Fibroblast of lung (primary cell): Measurements from ENCODE around the gene RTN4RL2. TPM values are rescaled to one million over a fixed set of nuclear protein-coding genes. Genes with fewer than 3 reads are reported as not detected.

ENCODE experiments used
- DNase-seq, 2 donors: peaks; one replicate each; pipeline versions ENCODE4 v3.0.0 to v3.0.0-alpha.2; 2010; ENCODE audit warnings: low read depth in 2 of 2
- H2AFZ ChIP-seq: 2 replicates; pipeline ENCODE4 v1.5.1; 2012; ENCODE audit warnings: low read length, control low read depth, inconsistent platforms
- H3K27ac ChIP-seq: 2 replicates; pipeline ENCODE4 v1.5.1; 2011; ENCODE audit warnings: low read length, control low read depth; ENCODE audit not compliant: insufficient read depth
- H3K27me3 ChIP-seq: 2 replicates; pipeline ENCODE4 v1.5.1; 2011; ENCODE audit warnings: mild to moderate bottlenecking, low read length; ENCODE audit not compliant: control insufficient read depth, insufficient read depth
- H3K36me3 ChIP-seq: 2 replicates; pipeline ENCODE4 v1.5.1; 2011; ENCODE audit warnings: low read length; ENCODE audit not compliant: control insufficient read depth, insufficient read depth
- H3K4me1 ChIP-seq: 2 replicates; pipeline ENCODE4 v1.5.1; 2011; ENCODE audit warnings: low read length; ENCODE audit not compliant: control insufficient read depth, insufficient read depth; ENCODE audit errors: extremely low read depth
- H3K4me2 ChIP-seq: 2 replicates; pipeline ENCODE4 v1.5.1; 2011; ENCODE audit warnings: low read length, control low read depth; ENCODE audit not compliant: insufficient read depth; ENCODE audit errors: extremely low read depth
- H3K4me3 ChIP-seq, 4 experiments: fragments of 200-600 bp in 1 of 4; sonication (generic) in 1 of 4; replicated peaks in 1 of 4; 2 replicates each; pipeline ENCODE4 v1.5.1; 2011 to 2016; ENCODE audit warnings: low read length in 4 of 4, low read depth in 3 of 4, mild to moderate bottlenecking in 3 of 4, control low read depth in 2 of 4, inconsistent platforms in 1 of 4, mixed read lengths in 1 of 4; ENCODE audit not compliant: insufficient read depth in 1 of 4; ENCODE audit errors: control extremely low read depth in 1 of 4
- H3K79me2 ChIP-seq: 2 replicates; pipeline ENCODE4 v1.5.1; 2012; ENCODE audit warnings: mild to moderate bottlenecking, low read length, inconsistent platforms; ENCODE audit not compliant: control insufficient read depth, insufficient read depth
- H3K9ac ChIP-seq: 2 replicates; pipeline ENCODE4 v1.5.1; 2011; ENCODE audit warnings: mild to moderate bottlenecking, low read length, control low read depth; ENCODE audit not compliant: insufficient read depth
- H3K9me3 ChIP-seq: 2 replicates; pipeline ENCODE4 v1.5.1; 2012; ENCODE audit warnings: low read depth, low read length; ENCODE audit not compliant: control insufficient read depth, insufficient read depth
- H4K20me1 ChIP-seq: 2 replicates; pipeline ENCODE4 v1.5.1; 2011; ENCODE audit warnings: low read length; ENCODE audit not compliant: control insufficient read depth, insufficient read depth; ENCODE audit errors: extremely low read depth
- EZH2 ChIP-seq: IDR thresholded peaks from 2 replicates; pipeline ENCODE4 v1.5.1; 2012; ENCODE audit warnings: low read length, control low read depth, mild to moderate bottlenecking; ENCODE audit errors: missing control alignments
- polyA plus RNA-seq, 2 donors: library from polyadenylated mRNA; depleted of rRNA in 1 of 2; stranded (reverse) in 1 of 2; unstranded in 1 of 2; fragments of >200 nt; gene quantifications; 2 replicates each; pipeline ENCODE4 v1.2.1, GENCODE V29; 2011 to 2012; ENCODE audit warnings: missing spikeins in 1 of 2
- total RNA-seq: library from RNA; depleted of rRNA; stranded (reverse); fragments of >200 nt; gene quantifications from 2 replicates; pipeline ENCODE4 v1.2.1, GENCODE V29; 2014
- TF ChIP-seq, protein P1 (sequence below), 2 donors: IDR thresholded peaks in 1 of 2; conservative IDR thresholded peaks in 1 of 2; 1 replicate in 1 of 2; 2 replicates in 1 of 2; pipeline ENCODE4 v1.5.1; 2011 to 2012; ENCODE audit warnings: low read length in 2 of 2, control low read depth in 1 of 2, inconsistent platforms in 1 of 2, low read depth in 1 of 2, mild to moderate bottlenecking in 1 of 2

The RTN4RL2 gene
- total and polyA plus RNA-seq, 2 donors (not counting 1 experiment from before 2014, with no cell fraction given) = 0.17 to 0.27 TPM

DNA sequence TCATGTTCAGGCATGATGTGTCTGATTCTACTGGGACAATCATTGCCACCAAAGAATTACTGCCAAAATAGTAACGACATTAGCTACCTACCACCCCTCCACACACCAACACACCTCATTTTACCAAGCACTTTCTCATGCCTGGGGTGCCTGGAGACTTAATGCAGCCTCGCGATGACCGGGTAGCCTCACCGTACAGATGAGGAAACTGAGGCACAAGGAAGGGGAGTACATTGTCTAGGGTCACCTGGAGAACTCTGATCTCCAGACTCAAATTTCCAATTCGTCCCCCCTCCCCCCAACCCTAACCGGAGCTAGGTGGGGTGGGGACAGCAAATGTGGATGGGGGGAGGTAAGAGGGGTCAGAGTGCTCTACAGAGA is 2.7 kb upstream of the RTN4RL2 start:
- peak overlapping the region; percentile 56 for H3K4me2 ChIP-seq
- no peaks in the 10 kb centered on the region for H3K79me2 ChIP-seq
- no peak for TF ChIP-seq EZH2
- TF ChIP-seq, protein P1, sequence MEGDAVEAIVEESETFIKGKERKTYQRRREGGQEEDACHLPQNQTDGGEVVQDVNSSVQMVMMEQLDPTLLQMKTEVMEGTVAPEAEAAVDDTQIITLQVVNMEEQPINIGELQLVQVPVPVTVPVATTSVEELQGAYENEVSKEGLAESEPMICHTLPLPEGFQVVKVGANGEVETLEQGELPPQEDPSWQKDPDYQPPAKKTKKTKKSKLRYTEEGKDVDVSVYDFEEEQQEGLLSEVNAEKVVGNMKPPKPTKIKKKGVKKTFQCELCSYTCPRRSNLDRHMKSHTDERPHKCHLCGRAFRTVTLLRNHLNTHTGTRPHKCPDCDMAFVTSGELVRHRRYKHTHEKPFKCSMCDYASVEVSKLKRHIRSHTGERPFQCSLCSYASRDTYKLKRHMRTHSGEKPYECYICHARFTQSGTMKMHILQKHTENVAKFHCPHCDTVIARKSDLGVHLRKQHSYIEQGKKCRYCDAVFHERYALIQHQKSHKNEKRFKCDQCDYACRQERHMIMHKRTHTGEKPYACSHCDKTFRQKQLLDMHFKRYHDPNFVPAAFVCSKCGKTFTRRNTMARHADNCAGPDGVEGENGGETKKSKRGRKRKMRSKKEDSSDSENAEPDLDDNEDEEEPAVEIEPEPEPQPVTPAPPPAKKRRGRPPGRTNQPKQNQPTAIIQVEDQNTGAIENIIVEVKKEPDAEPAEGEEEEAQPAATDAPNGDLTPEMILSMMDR (conservative IDR thresholded peaks at IDR 0.05 in 1 of 2, IDR thresholded peaks at IDR 0.05 in 1 of 2; ENCODE audit: low read depth in 1 of 2, low read length in 2 of 2) = no peak
- H3K27me3 ChIP-seq = peaks cover 18% of the 10 kb centered on the region
- H3K36me3 ChIP-seq = no peaks in the 10 kb centered on the region
- no peak overlapping the region for H3K4me3 ChIP-seq
- H3K27ac ChIP-seq = no peak overlapping the region
- H3K9me3 ChIP-seq = no peaks in the 10 kb centered on the region
- H3K9ac ChIP-seq = no peak overlapping the region
- DNase-seq = no peak
- H2AFZ ChIP-seq = no peak overlapping the region
- H4K20me1 ChIP-seq = no peaks in the 10 kb centered on the region
- H3K4me1 ChIP-seq = no peaks in the 10 kb centered on the region

DNA sequence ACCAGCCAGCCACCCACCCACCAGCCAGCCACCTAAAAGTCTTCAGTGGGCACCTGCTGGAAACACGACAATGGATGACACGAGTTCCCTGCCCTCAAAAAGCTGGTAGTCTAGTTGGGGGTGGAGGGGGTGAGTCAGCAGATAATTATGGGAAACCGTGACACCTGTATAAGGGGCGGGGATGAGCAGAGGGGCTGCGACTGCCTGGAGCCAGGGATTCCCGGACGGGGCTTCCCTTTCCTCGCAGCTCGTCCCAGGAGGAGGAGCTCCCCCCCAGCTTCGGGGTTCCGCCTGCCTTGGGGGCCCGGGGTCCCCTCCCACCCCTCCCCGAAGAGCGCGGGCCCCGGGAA is 2.3 kb upstream of the RTN4RL2 start:
- Histone ChIP-seq H3K36me3 (no peaks in the 10 kb centered on the region), H2AFZ (no peak overlapping the region), H3K4me2 (no peak overlapping the region), H3K4me1 (no peaks in the 10 kb centered on the region), H3K27ac (no peak overlapping the region), H3K79me2 (no peaks in the 10 kb centered on the region), H3K9ac (no peak overlapping the region), H4K20me1 (no peaks in the 10 kb centered on the region), H3K9me3 (no peaks in the 10 kb centered on the region), H3K27me3 (peaks cover 16% of the 10 kb centered on the region), H3K4me3 (peak overlapping the region in 1 of 4 experiments; percentile 55)
- no peak for TF ChIP-seq EZH2
- TF ChIP-seq, protein P1 (conservative IDR thresholded peaks at IDR 0.05 in 1 of 2, IDR thresholded peaks at IDR 0.05 in 1 of 2; ENCODE audit: low read depth in 1 of 2, low read length in 2 of 2) = no peak
- no peak for DNase-seq

DNA sequence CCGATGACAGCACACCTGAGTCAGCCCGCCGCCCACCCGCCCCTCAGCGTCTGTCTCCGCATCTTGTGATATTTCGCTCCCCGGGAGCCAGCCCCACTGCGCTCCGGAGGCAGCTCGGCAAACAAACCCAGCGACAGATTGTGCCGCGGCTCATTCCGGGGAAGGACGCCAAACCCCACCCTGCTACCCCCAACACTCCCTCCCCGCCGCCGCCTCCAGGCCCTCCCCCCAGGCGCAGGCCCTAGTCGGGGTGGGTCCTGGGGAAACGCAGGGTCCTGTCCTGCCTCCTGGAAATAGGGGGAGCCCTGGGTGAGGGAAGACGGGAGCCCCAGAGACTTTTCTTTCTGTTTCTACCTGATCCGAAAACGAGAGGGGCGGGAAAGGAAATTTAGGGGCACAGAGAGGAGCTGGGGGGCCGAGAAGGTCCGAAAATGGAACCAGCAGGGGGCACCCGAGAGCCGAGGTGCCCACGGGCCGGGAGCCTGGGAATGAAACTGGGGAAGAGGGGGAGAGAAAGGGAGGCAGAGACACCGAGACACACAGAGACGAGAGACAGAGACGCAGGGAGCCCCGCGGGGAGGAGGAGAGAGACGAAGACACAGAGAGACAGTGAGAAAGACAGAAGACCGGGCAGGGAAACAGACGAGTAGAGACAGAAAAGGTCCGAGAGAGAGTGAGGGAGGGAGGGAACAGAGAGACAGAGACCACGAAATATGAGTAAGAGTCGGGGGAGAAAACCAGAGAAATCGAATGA is 1.7 kb upstream of the RTN4RL2 start:
- Histone ChIP-seq H4K20me1 (no peaks in the 10 kb centered on the region), H3K4me2 (peak overlapping the region; percentile 97), H3K27ac (no peak overlapping the region), H3K79me2 (no peaks in the 10 kb centered on the region), H3K9ac (peak overlapping the region; percentile 30), H3K4me1 (no peaks in the 10 kb centered on the region), H3K9me3 (no peaks in the 10 kb centered on the region), H3K36me3 (no peaks in the 10 kb centered on the region), H3K4me3 (peak overlapping the region; percentile 34 to 55 (median 50)), H3K27me3 (peaks cover 14% of the 10 kb centered on the region), H2AFZ (peak overlapping the region; percentile 59)
- TF ChIP-seq, protein P1 (conservative IDR thresholded peaks at IDR 0.05 in 1 of 2, IDR thresholded peaks at IDR 0.05 in 1 of 2; ENCODE audit: low read depth in 1 of 2, low read length in 2 of 2) = peak; percentile 65 to 80
- peak; percentile 90 for TF ChIP-seq EZH2
- DNase-seq = no peak
